HL-60 (cell line): ENCODE results near the gene PRR18.
"Not testable (repeated sequence)": the region's sequence is repeated elsewhere in the genome, so short reads cannot be mapped to it uniquely, and the experiment has no call there.

Experiments used
- POLR2AphosphoS5 ChIP-seq: IDR thresholded peaks from 2 replicates; pipeline ENCODE4 v1.6.1; 2012; ENCODE audit warnings: low read depth
- SPI1 ChIP-seq: IDR thresholded peaks from 2 replicates; pipeline ENCODE4 v1.6.1; 2012; ENCODE audit warnings: low read depth, mild to moderate bottlenecking, borderline replicate concordance
- TF ChIP-seq, protein P1 (sequence below): IDR thresholded peaks from one replicate; pipeline ENCODE4 v1.5.1; 2011; ENCODE audit warnings: low read length, control low read depth, inconsistent platforms; ENCODE audit not compliant: insufficient read depth

DNA sequence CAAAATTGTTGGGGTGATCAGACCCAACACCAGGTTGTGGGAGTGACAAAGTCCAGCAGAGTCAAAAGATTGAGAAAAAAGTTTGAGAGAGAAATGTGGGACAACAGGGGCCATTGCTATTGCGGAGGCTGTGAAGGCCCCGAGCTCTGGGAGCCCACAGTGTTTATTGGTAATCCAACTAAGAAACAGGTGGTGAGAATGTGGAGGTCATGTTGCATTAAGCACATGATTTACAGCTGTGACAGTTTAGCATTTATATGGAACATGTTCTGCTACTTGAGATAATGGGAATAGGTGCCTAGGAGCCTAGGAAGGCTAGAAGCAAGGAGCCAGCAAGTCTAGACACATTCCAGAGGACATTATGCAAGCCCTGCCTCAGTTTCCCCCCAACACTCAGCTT, 36.7 kb upstream of the PRR18 start:
- TF ChIP-seq POLR2AphosphoS5, SPI1: not testable (repeated sequence)
- TF ChIP-seq, protein P1, sequence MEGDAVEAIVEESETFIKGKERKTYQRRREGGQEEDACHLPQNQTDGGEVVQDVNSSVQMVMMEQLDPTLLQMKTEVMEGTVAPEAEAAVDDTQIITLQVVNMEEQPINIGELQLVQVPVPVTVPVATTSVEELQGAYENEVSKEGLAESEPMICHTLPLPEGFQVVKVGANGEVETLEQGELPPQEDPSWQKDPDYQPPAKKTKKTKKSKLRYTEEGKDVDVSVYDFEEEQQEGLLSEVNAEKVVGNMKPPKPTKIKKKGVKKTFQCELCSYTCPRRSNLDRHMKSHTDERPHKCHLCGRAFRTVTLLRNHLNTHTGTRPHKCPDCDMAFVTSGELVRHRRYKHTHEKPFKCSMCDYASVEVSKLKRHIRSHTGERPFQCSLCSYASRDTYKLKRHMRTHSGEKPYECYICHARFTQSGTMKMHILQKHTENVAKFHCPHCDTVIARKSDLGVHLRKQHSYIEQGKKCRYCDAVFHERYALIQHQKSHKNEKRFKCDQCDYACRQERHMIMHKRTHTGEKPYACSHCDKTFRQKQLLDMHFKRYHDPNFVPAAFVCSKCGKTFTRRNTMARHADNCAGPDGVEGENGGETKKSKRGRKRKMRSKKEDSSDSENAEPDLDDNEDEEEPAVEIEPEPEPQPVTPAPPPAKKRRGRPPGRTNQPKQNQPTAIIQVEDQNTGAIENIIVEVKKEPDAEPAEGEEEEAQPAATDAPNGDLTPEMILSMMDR, result not testable (repeated sequence)
